DOHH2 (cell line): Measurements from ENCODE around the gene NOS3.

Experiments used
- CTCF ChIP-seq: fragments of 200-600 bp; sonication (generic); IDR thresholded peaks from one replicate; pipeline ENCODE4 v1.5.1; 2014; ENCODE audit warnings: antibody characterized with exemption, mild to moderate bottlenecking, low read depth, low read length; ENCODE audit not compliant: poor library complexity, severe bottlenecking
- EZH2phosphoT487 ChIP-seq: fragments of 200-600 bp; sonication (generic); IDR thresholded peaks from 2 replicates; pipeline ENCODE4 v1.6.1; 2017; ENCODE audit warnings: borderline replicate concordance, mild to moderate bottlenecking, antibody characterized with exemption, low read length, moderate library complexity, mixed read lengths

GRCh38 chr7:151047976-151048815, 57.4 kb downstream of the NOS3 start, which contains the start of gene ASIC3:
- no peak for TF ChIP-seq CTCF
- TF ChIP-seq EZH2phosphoT487: no peak
